ENCODE measurements around the gene PKHD1. TPM values are rescaled to one million over a fixed set of nuclear protein-coding genes. Genes with fewer than 3 reads are reported as not detected.

Gene PKHD1
- total and polyA plus RNA-seq, 2 of the 13 experiments (the other 11 are each of a cell fraction or from before 2014, with no cell fraction given): 0.01 to 0.13 TPM

DNA sequence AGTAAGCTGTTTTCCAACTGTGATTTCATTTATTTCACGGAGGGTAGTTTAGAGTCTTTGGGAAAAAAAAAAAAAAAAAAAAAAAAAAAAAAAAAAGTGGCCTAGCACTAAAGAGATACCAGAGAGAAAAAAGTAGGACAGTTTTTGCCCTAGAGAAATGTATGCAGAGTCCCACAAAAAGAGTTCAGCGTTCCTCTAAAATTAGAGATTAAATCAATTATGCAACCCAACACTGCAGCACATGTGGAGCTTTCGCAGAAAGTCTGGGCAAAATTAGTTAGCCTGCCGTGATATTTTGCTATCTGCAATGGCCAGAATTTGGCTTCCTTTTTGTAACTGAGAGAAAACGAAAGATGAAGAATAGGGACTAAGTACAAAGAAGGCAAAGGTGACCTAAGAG, 309.8 kb downstream of the PKHD1 start:
- TF ChIP-seq HMGA1 (CRISPR knock-in tag; conservative IDR thresholded peaks at IDR 0.05) (no peak), ZNF138 (CRISPR knock-in tag; IDR thresholded peaks at IDR 0.05; ENCODE audit: low read depth) (no peak)
- TF ChIP-seq, protein P1, sequence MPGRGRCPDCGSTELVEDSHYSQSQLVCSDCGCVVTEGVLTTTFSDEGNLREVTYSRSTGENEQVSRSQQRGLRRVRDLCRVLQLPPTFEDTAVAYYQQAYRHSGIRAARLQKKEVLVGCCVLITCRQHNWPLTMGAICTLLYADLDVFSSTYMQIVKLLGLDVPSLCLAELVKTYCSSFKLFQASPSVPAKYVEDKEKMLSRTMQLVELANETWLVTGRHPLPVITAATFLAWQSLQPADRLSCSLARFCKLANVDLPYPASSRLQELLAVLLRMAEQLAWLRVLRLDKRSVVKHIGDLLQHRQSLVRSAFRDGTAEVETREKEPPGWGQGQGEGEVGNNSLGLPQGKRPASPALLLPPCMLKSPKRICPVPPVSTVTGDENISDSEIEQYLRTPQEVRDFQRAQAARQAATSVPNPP (CRISPR knock-in tag; IDR thresholded peaks at IDR 0.05): no peak
- Histone ChIP-seq H3K36me3 (replicated peaks in 1 of 2; ENCODE audit: control insufficient read depth in 1 of 2, insufficient read depth in 2 of 2, low read length in 2 of 2) (no peaks in the 10 kb centered on the region), H3K4me2 (ENCODE audit: low read depth, low read length) (no peak overlapping the region), H2AFZ (ENCODE audit: low read length) (no peak overlapping the region), H3K4me1 (ENCODE audit: insufficient read depth, low read length) (no peaks in the 10 kb centered on the region), H3K9ac (ENCODE audit: insufficient read depth, low read depth, low read length) (no peak overlapping the region), H3K9me3 (ENCODE audit: low read length) (no peaks in the 10 kb centered on the region), H3K4me3 (replicated peaks in 1 of 3; ENCODE audit: insufficient read depth in 1 of 3, low read depth in 2 of 3, low read length in 3 of 3) (no peak overlapping the region), H3K27me3 (ENCODE audit: control insufficient read depth in 1 of 2, insufficient read depth in 2 of 2, low read length in 2 of 2) (no peaks in the 10 kb centered on the region), H3K79me2 (ENCODE audit: insufficient read depth, low read length) (no peaks in the 10 kb centered on the region), H4K20me1 (ENCODE audit: insufficient read depth, low read length) (no peaks in the 10 kb centered on the region), H3K27ac (ENCODE audit: extremely low read length, insufficient read depth, low read length) (no peak overlapping the region)
- no TSS peak for BruUV-seq (replicated peaks)
- WGBS (ENCODE audit: low lambda C conversion rate): 27% methylated on average over 5 of the region's 5 CpGs
- no peak for FAIRE-seq
- intact Hi-C loops (cut with micrococcal nuclease; ENCODE audit: unreplicated experiment): no loop called here
- in situ Hi-C loops (cut with HindIII; ENCODE audit: extremely low pct_ligation_motif_present, low pct_unique_long_range_greater_than_20kb): no loop called here
- ChIA-PET POLR2A (no interaction called here), CTCF (ENCODE audit: low intra/inter-chr PET ratio, low total read pairs) (no interaction called here)
- no peak for ATAC-seq
- no peak for DNase-seq (ENCODE audit: low spot score)

- FAIRE-seq (no peak), ATAC-seq (no peak), DNase-seq (ENCODE audit: low spot score) (no peak)
- Histone ChIP-seq H3K79me2 (ENCODE audit: insufficient read depth, low read length) (no peaks in the 10 kb centered on the region), H3K4me3 (replicated peaks in 1 of 3; ENCODE audit: insufficient read depth in 1 of 3, low read depth in 2 of 3, low read length in 3 of 3) (no peak overlapping the region), H2AFZ (ENCODE audit: low read length) (no peak overlapping the region), H3K4me2 (ENCODE audit: low read depth, low read length) (no peak overlapping the region), H3K36me3 (replicated peaks in 1 of 2; ENCODE audit: control insufficient read depth in 1 of 2, insufficient read depth in 2 of 2, low read length in 2 of 2) (no peaks in the 10 kb centered on the region), H4K20me1 (ENCODE audit: insufficient read depth, low read length) (no peaks in the 10 kb centered on the region), H3K27me3 (ENCODE audit: control insufficient read depth in 1 of 2, insufficient read depth in 2 of 2, low read length in 2 of 2) (no peaks in the 10 kb centered on the region), H3K4me1 (ENCODE audit: insufficient read depth, low read length) (no peaks in the 10 kb centered on the region), H3K27ac (ENCODE audit: extremely low read length, insufficient read depth, low read length) (no peak overlapping the region), H3K9ac (ENCODE audit: insufficient read depth, low read depth, low read length) (no peak overlapping the region), H3K9me3 (ENCODE audit: low read length) (no peaks in the 10 kb centered on the region)
- ChIA-PET POLR2A (no interaction called here), CTCF (ENCODE audit: low intra/inter-chr PET ratio, low total read pairs) (no interaction called here)
- BruUV-seq (replicated peaks): no TSS peak
- in situ Hi-C loops (cut with HindIII; ENCODE audit: extremely low pct_ligation_motif_present, low pct_unique_long_range_greater_than_20kb) (no loop called here), intact Hi-C loops (cut with micrococcal nuclease; ENCODE audit: unreplicated experiment) (no loop called here)
- TF ChIP-seq, protein P2, sequence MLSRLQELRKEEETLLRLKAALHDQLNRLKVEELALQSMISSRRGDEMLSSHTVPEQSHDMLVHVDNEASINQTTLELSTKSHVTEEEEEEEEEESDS (CRISPR knock-in tag; IDR thresholded peaks at IDR 0.05; ENCODE audit: borderline replicate concordance): no peak
- TF ChIP-seq REL (CRISPR knock-in tag; conservative IDR thresholded peaks at IDR 0.05) (no peak), ZNF543 (CRISPR knock-in tag; IDR thresholded peaks at IDR 0.05) (no peak), ZNF207 (IDR thresholded peaks at IDR 0.05; ENCODE audit: borderline replicate concordance) (no peak), ZNF616 (CRISPR knock-in tag; IDR thresholded peaks at IDR 0.05; ENCODE audit: low read depth) (no peak), CHCHD3 (CRISPR knock-in tag; IDR thresholded peaks at IDR 0.05) (no peak), ATAD3A (CRISPR knock-in tag; IDR thresholded peaks at IDR 0.05) (no peak), ZNF605 (CRISPR knock-in tag; IDR thresholded peaks at IDR 0.05) (no peak), SP140L (CRISPR knock-in tag; IDR thresholded peaks at IDR 0.05; ENCODE audit: borderline replicate concordance) (no peak), ZNF30 (CRISPR knock-in tag; IDR thresholded peaks at IDR 0.05) (no peak), ATRX (CRISPR knock-in tag; IDR thresholded peaks at IDR 0.05; ENCODE audit: borderline replicate concordance) (no peak), GFI1 (CRISPR knock-in tag; IDR thresholded peaks at IDR 0.05; ENCODE audit: borderline replicate concordance) (no peak), MEIS2 (CRISPR knock-in tag; IDR thresholded peaks at IDR 0.05) (no peak), ATF4 (CRISPR knock-in tag; IDR thresholded peaks at IDR 0.05) (no peak), ZMYM3 (CRISPR knock-in tag; IDR thresholded peaks at IDR 0.05) (no peak)
Measured at GRCh38 chr6:51775942-51776860, 311.2 kb downstream of the PKHD1 start.

All from HepG2 (cell line).